ENCODE data around the gene UHRF1.

DNA sequence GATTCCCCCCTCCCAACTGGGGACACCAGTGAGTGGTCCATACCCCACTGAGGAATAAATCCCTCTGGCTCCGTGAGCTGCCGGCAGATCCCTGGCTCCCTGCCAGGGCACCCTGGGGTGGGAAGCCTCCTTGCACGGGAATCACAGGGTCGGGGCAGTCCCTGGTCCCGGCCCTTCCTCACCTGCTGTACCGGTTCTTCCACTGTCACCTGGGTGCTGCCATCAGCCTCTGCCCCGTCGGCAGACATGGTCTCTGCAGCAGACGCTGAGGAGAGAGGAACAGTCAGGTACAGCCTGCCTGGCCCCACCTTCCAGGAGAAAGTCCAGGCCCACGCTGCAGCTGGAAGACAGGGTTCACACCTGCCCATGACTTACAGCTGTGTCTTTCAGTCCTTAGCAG lies 48.2 kb upstream of the UHRF1 start:
- TF ChIP-seq EZH2phosphoT487 (IDR thresholded peaks at IDR 0.05; ENCODE audit: low read depth): no peak
- TF ChIP-seq, protein P1, sequence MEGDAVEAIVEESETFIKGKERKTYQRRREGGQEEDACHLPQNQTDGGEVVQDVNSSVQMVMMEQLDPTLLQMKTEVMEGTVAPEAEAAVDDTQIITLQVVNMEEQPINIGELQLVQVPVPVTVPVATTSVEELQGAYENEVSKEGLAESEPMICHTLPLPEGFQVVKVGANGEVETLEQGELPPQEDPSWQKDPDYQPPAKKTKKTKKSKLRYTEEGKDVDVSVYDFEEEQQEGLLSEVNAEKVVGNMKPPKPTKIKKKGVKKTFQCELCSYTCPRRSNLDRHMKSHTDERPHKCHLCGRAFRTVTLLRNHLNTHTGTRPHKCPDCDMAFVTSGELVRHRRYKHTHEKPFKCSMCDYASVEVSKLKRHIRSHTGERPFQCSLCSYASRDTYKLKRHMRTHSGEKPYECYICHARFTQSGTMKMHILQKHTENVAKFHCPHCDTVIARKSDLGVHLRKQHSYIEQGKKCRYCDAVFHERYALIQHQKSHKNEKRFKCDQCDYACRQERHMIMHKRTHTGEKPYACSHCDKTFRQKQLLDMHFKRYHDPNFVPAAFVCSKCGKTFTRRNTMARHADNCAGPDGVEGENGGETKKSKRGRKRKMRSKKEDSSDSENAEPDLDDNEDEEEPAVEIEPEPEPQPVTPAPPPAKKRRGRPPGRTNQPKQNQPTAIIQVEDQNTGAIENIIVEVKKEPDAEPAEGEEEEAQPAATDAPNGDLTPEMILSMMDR (IDR thresholded peaks at IDR 0.05; ENCODE audit: low read depth, low read length): no peak
